DND-41 (cell line): ENCODE results near the gene TMEM181.
"Not testable (repeated sequence)": the region's sequence is repeated elsewhere in the genome, so short reads cannot be mapped to it uniquely, and the experiment has no call there.

ENCODE experiments used
- CTCF ChIP-seq: IDR thresholded peaks from 2 replicates; pipeline ENCODE4 v1.5.1; 2012; ENCODE audit warnings: borderline replicate concordance, low read length, moderate library complexity, mild to moderate bottlenecking; ENCODE audit not compliant: poor library complexity, severe bottlenecking; ENCODE audit errors: extremely low read depth
- EZH2 ChIP-seq: IDR thresholded peaks from 3 replicates; pipeline ENCODE4 v1.6.1; 2012; ENCODE audit warnings: borderline replicate concordance, low read depth, mild to moderate bottlenecking, moderate library complexity, low read length, inconsistent platforms; ENCODE audit not compliant: severe bottlenecking

- not testable (repeated sequence) for TF ChIP-seq CTCF, EZH2
Observed at GRCh38 chr6:158651981-158652737, 92.3 kb downstream of the TMEM181 start.
